Caki2 (cell line): ENCODE data around the gene CAMSAP2. TPM values are rescaled to one million over a fixed set of nuclear protein-coding genes. Genes with fewer than 3 reads are reported as not detected.

Source experiments
- DNase-seq: peaks from one replicate; pipeline ENCODE4 v3.0.0-alpha.2; 2015; ENCODE audit warnings: low read depth
- in situ Hi-C: cut with HindIII; loops from 2 replicates; pipeline ENCODE4 v1.10.0; 2016; ENCODE audit warnings: low sequenced_read_pairs, low pct_unique_long_range_greater_than_20kb, mixed read lengths
- total RNA-seq: library from RNA; depleted of rRNA; stranded (reverse); fragments of >200 nt; shearing (Covaris generic); gene quantifications from 2 replicates; pipeline ENCODE4 v1.2.3, GENCODE V29; 2014; ENCODE audit warnings: low replicate concordance

Gene CAMSAP2
- total RNA-seq, 1 experiment from 2014 or later: 10.6 TPM

DNA sequence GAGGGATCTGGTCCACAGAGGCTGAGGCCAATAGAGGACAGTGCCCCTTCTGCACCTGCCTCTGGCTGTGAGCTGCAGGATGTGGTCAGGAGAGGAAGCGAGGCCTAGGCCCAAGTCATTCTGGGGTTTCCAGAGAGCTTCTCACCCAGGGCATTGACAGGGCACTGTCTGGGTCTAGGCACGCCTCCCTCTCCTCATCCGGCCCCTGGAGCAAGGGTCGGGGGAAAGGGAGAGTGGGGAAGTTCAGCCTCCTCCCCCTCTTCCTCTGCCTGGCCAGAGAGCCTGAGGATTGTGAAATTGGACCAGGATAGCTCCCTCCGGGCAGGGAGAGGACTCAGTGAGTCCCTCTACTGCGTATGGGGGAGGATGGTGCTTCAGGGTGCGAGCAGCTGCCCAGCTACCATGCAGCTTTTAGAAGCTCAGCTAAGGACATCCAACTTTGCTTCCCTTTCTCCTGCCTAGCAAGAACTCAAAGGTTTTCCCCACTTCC is 149.7 kb downstream of the CAMSAP2 start:
- DNase-seq: no peak
- in situ Hi-C loops: no loop called here

DNA sequence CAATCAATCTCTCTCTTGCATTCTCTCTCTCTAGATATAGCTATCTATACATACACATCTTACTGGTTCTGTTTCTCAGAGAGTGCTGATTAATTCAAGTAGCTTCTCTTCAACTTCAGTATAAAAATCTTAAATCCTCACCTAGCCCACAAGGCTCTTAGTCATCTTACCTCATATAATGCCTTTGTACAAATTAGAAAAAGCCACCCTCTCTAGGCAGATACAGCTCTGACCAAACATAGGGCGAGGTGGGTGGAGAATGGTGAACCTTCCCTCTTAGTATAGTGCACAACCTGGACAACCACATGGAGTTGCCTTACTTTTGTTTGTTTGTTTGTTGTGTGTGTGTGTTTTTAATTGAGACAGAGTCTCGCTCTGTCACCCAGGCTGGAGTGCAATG is 150.9 kb downstream of the CAMSAP2 start:
- in situ Hi-C loops: no loop called here
- DNase-seq: no peak

DNA sequence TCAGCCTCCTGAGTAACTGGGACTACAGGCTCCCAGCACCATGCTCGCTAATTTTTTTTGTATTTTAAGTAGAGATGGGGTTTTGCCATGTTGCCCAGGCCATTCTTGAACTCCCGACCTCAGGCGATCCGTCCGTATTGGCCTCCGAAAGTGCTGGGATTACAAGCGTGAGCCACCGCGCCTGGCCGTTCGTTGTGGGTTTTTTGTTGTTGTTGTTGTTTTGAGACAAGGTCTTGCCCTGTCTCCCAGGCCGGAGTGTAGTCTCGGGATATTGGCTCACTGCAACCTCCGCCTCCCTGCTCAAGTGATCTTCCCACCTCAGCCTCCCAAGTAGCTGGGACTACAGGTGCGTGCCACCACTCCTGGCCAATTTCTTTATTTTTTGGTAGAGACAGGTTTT is 151.3 kb downstream of the CAMSAP2 start:
- no peak for DNase-seq
- in situ Hi-C loops: no loop called here

DNA sequence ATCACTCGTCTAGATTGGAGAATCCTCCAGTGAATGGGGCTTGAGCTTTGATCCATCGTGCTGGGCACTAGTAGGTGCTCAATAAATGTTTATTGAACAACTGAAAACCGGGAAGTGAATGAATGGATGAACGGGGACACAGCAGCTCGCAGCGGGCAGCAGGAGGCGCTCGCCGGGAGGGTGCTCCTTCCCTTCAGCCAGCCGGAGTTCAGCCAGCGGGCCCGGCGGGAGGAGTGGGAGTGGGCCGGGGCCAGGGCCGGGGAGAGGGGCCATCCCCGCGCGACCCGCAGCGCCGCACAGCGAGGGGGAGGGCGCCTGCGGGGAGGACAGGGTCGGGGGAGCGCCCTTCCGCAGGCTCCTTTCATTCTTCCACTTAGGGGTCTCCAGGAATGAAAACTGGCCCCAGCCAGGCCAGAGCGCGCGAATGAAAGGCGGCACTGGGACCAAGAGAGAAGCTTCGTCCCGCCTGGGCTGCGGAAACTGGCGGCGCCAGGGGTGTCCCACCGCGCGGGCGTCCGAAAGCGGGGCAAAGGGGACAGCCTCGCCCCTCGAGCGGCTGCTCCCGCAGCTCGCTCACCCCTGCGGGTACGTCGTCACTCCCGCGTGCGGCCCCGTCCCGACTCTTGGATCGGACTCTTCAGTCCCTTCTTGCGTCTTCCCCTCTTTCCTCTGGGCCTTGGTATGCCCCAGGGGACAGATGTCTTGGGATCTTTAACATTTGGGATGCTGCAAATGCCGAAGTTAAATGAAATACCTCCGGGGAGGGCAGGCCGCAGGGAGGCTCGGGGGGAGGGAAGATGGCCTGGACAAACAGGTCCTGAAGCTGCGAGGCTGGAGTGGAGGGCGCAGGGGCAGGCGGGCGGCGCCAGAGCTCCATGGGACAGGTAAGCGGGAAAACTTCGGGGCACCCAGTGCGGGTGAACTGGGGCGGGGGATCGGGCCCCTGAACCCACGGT is 152.4 kb downstream of the CAMSAP2 start:
- in situ Hi-C loops: no loop called here
- DNase-seq: peak; percentile 74

DNA sequence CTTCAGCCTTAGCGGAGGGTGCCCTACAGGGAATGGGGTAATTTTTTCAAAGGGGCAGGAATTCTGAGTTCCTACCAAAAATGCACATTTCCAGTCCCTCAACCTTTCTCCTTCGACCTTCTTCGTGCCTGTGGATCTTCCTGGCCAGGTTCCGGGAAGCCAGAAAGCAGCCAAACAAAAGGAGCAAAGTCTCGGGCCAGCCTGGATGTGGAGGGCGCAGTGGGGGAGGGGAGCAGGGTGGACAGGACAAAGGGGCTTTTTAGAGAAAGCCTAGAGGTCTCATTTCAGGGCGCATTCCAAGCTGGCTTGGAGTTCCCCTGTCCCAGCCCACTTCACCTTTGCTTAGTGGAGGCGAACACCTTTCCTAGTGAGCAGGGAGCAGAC is 153.1 kb downstream of the CAMSAP2 start:
- in situ Hi-C loops: no loop called here
- DNase-seq: no peak

DNA sequence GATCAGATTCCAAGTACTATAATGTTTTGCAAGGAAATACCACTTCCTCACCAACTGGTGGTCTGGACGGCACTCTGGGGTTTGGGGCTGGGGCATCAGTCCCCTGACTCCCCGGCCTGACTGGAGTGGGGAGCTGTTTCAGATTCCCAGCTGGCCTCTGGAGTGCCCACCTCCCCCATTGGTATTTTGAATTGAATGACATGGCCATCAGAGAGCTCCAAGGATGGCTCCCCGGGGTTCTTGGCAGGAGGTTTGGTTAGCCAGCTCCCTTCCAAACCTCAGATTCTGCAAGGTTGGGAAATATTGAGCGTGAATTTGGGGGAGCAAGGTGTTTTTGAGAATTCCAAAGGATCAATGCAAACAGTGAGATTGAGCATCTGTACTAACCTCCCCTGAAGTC is 153.9 kb downstream of the CAMSAP2 start:
- in situ Hi-C loops: no loop called here
- no peak for DNase-seq

DNA sequence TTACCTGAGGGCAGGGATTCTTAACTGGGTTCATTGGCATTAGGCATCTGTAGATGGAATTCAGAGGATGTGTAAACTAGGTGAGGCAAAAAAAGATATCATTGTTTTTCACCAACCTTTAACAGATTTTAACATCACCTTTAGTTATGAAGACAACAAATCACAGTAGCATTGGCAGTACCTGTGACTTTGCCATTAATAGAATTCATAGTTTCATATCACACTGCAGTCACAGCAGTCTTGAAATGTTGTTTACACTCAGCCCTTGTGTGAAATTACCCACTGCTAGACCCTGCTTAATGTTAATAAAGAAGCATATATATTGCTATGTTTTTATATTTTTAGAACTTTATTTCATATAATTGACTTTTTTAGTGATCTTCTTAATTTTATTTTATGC is 154.3 kb downstream of the CAMSAP2 start:
- no peak for DNase-seq
- in situ Hi-C loops: no loop called here

DNA sequence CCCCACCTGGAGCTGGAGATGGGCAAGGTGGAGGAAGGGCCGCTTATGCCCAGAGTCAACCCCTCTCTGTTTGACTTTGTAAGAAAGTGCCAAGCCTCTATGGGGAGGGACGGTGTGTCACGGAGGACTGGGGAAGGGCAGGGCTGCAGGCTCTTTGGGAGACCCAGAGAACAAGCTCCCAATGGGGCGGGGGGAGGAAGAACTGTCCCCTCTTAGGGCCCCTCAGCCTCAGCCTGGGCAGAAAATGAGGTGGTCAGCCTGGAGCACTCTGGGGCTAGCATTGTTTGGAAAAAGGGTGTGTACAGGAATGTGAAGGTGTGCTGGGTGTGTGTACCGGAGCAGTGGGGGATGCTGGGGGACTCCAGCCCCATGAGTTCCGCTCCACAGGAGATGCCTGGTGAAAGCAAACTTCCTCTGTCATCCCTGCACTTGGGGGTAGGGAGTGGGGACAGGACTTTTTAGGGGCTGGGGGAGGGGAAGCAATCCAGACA is 154.8 kb downstream of the CAMSAP2 start:
- in situ Hi-C loops: no loop called here
- peak; percentile 43 for DNase-seq

DNA sequence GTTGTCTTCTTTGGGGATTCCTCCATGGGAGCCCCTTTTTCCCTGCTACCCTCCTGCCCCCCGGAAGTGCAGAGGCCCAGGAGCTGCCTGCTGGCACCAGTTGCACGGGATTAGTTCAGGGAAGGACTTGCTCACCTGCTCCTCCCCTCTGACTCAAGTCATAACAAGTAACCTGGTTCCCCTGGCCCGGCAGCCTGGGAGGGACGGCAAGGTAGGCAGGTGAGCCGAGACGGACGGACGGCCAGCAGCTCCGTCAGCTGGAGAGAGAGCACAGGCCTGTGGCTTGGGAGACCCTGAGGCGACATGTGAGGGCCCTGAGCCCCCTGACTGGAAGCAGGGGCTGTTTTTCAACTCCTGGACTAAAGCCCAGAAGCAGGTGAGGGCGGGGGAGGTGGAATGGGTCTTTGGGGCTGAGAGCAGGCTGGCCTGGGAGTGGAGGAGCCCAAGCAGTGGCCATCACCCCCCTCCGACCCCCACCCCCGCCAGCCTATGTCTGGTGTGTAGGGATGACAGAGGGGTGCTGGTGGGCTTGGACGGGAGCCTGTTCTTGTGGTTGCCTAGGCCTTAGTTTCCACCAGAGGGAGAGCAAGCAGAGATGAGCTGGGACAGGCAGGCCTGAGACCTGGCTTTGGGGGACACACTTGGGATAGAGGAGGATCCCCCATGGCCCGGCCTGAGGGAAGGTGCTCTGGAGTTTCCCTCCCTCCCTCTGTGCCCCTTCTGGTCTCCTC is 156.2 kb downstream of the CAMSAP2 start, which contains the start of gene INAVA:
Gene INAVA, plus strand, starts transcription at position 189 of the 731 bp plus-strand sequence. CDS start 3,501 bp downstream, outside the sequence.
- peak; percentile 31 for DNase-seq
- in situ Hi-C loops: no loop called here

DNA sequence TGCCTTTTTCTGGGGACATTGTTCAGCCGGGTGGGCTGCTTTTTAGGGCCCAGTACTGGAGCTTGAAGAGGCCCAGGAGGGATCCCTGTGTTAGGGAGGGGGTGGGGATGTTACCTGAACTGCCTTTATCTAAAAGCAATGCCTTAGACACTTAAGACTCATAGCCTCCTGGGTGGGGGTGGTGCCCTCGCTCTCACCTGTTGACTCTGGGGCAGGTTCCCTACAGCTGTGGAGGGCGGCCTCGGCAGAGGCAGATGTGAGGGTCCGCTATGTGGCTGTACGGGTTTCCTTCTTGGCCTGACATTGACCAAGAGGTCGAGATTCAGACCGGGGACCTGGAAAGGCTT is 156.7 kb downstream of the CAMSAP2 start:
- no peak for DNase-seq
- in situ Hi-C loops: no loop called here

DNA sequence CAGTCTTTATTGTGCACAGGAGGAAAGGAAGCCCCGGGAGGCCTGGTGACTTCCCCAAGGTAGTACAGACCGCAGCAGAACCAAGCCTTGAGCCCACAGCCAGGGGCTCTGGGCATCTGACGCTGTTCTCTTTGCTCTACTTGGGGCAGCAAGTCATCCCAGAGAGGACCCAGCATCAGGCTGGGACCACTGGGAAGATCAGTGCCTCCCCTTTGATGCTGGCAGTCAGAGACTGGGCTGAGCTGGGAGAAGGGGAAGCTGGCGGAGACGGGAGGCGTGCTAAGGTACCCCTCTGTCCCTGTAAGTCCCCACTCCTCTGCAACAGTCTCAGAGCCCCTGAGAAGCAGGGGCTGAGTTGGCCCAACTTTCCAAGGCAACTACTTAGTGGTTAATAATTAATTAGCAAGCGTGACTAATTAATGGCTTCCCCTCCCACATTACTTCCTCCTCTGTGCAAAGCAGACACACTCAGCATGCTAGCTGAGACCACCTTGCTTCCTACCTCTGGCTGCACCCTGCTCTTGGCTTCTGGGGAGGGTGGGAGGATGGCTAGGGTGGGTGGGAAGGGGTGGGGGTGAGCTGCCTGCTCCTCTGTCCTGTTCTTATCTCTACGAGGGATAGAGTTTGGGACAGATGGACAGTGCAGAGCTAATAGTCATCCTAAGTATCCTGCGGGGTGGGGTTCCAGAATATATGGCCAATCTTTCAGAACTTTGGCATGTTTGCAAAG is 157.3 kb downstream of the CAMSAP2 start:
- peak; percentile 73 for DNase-seq
- in situ Hi-C loops: no loop called here

DNA sequence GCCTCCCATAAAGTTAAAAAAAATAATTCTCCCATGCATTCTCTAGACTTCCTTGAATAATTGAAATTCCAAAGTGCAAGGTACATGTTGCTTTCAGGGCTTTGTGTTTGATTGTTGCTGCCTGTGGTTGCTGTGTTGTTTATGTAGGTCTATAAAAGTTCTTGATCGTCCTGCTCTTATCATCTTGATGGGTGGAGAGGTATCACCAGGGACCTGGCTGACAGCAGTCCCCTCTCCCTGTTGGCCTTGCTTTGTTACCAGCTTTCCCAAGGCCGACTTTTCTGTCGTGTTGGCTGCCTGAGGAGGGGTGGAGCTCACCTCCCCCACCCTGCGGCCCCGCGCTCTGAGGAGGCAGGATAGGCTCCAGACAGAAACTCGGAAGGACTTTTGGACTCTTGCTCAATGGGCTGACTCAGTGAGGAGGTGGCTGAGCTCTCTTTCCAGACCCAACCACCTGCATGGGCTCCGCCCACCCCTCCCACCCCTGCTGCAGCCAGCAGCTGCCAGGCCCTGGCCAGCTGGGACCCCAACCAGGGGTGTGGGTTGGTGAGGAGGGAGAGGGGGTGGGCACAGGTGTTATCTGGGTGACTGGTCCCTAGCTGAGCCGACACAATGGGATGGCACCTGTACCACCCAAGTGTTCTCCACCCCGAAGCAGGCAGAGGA is 158.0 kb downstream of the CAMSAP2 start:
- in situ Hi-C loops: no loop called here
- peak; percentile 97 for DNase-seq

DNA sequence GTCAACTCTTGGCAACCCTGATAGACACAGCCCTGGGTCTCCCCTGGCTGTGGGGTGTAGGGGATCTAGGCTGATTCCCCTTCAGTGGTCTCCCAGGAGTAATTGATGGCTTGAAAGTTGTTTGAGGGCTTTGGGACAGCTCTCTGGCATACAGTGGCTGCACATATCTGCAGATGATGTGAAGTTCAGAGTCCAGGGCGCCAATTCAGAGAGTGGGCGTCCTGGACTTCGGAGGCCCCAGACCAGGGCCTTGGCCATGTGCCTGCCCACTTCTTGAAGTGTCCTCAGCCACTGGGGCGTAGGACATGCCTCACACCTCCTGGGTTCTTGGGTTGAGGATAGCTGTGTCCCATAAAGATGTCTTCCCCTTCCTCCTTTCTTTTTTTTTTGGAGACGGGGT is 158.6 kb downstream of the CAMSAP2 start:
- no peak for DNase-seq
- in situ Hi-C loops: no loop called here

DNA sequence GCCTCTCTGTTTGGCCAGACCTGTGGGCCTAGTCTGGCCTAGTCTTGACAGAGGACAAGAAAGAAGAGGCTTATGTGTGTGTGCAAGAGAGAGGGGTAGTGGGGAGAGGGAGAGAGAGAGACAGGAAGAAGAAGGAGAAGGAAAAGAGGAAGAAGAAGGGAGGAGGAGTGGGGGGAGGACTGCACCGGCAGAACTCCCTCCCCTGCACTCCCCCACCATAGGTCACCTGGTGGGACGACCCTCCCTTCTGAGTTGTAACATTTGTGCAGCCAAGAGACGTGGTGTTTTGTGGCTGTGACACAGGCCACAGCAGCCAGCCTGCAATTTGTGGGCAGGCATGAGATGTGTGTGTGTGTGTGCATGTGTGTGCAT is 160.3 kb downstream of the CAMSAP2 start:
- in situ Hi-C loops: no loop called here
- no peak for DNase-seq

DNA sequence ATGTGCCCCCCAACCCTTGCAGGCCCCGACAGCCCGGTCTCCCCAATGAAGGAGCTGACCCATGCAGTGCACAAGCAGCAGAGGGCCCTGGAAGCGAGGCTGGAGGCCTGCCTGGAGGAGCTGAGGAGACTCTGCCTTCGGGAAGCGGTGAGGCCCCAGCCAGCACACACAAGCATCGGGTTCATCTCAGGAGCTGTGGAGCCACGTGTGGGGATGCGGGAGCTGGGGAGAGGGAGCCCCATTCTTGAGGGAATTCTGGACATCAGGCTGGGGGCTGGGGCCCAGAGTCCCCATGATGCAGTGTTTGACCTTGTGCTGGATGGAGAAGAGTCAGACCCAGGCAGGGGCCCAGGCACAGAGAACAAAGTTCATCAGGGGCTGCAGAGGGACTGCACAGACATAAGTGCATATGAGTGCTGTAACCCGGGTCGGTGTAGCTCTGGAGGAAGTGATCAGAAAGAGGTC is 160.8 kb downstream of the CAMSAP2 start:
- in situ Hi-C loops: no loop called here
- no peak for DNase-seq

DNA sequence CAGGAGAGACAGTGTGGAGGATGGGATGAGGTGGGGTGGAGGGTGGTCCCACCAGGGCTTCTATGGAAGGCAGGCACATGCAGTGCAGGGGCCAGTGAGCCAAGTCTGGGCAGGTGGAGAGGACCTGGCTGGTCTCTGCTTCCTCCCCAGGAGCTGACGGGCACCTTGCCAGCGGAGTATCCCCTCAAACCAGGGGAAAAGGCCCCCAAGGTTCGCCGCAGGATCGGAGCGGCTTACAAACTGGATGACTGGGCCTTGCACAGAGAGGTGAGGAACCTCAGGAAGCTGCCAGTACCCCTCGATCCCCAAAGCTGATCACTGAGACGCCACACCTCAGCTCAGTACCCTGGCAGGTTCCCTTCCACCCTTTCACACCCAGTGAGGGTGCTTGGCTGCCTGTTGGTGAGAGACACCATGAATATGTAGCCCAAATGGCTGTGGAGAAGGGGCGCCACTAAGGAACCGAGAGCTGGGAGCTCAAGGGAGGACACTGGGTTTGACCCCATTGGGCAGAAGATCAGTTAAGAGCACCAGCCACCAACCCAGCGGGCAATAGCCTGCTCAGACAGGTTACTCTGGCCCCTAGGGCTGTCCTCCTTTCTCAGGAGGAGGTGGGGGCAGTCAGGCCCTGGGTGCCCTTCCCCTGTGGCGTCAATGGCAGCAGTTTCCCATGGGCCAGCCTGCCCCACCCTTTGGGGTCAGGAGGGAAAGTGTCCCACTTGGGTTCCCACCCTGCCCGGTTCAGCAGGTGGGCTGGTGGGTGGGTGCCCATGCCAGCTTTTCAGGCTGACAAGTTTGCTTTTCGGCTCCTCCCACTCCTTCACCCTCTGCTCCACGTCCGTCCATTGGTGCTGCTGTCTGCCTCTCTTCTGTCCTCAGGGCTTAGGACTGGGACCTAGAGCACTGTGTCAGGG is 161.5 kb downstream of the CAMSAP2 start:
- DNase-seq: no peak
- in situ Hi-C loops: no loop called here

DNA sequence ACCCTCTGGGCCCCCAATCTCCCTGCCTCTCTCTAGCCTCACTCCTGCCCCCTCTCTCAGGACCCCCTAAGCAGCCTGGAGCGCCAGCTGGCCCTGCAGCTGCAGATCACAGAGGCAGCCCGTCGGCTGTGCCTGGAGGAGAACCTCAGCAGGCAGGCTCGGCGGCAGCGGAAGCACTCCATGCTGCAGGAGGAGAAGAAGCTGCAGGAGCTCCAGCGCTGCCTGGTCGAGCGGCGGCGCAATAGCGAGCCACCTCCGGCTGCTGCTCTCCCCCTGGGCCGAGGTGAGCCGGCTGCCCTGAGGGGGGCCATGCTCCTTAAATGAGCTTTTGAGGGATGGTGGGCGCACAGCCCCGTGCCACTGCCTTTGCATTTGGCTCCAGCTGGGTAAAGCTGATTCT is 162.2 kb downstream of the CAMSAP2 start:
- in situ Hi-C loops: no loop called here
- no peak for DNase-seq
